Lung (tissue), 12 donors: ENCODE results near the gene REC8. TPM values are rescaled to one million over a fixed set of nuclear protein-coding genes. Genes with fewer than 3 reads are reported as not detected.

Experiments
- ATAC-seq: fragments of 200-7000 bp; cut with Tn5 transposase; one replicate; pipeline ENCODE4 v1.9.1; 2020; ENCODE audit warnings: moderate number of reproducible peaks; ENCODE audit not compliant: insufficient read depth, low FRiP score
- DNase-seq, 3 donors: peaks; one replicate each; pipeline ENCODE4 v3.0.0-alpha.2; 2013 to 2017
- H3K27ac ChIP-seq, 2 donors: one replicate each; pipeline ENCODE4 v1.5.1; 2013; ENCODE audit warnings: mild to moderate bottlenecking in 2 of 2, moderate library complexity in 2 of 2, control low read depth in 1 of 2, inconsistent platforms in 1 of 2, low read depth in 1 of 2, low read length in 1 of 2
- H3K27me3 ChIP-seq, 3 donors: one replicate each; pipeline ENCODE4 v1.5.1; 2013; ENCODE audit warnings: low read length in 2 of 3; ENCODE audit not compliant: control insufficient read depth in 3 of 3, insufficient read depth in 3 of 3
- H3K36me3 ChIP-seq, 4 donors: one replicate each; pipeline ENCODE4 v1.5.1; 2013; ENCODE audit warnings: low read length in 4 of 4, mild to moderate bottlenecking in 1 of 4, moderate library complexity in 1 of 4; ENCODE audit not compliant: control insufficient read depth in 4 of 4, insufficient read depth in 4 of 4
- H3K4me1 ChIP-seq, 5 donors: one replicate each; pipeline ENCODE4 v1.5.1; 2013; ENCODE audit warnings: low read length in 5 of 5, mild to moderate bottlenecking in 2 of 5, moderate library complexity in 1 of 5; ENCODE audit not compliant: control insufficient read depth in 5 of 5, insufficient read depth in 5 of 5
- H3K4me3 ChIP-seq: one replicate; pipeline ENCODE4 v1.5.1; 2013; ENCODE audit warnings: mild to moderate bottlenecking, control low read depth, moderate library complexity
- H3K9ac ChIP-seq, 2 donors: one replicate each; pipeline ENCODE4 v1.5.1; 2013; ENCODE audit warnings: low read length in 2 of 2, control low read depth in 1 of 2; ENCODE audit not compliant: insufficient read depth in 1 of 2
- H3K9me3 ChIP-seq, 4 donors: one replicate each; pipeline ENCODE4 v1.5.1; 2013; ENCODE audit warnings: low read length in 3 of 4, mild to moderate bottlenecking in 1 of 4, moderate library complexity in 1 of 4; ENCODE audit not compliant: control insufficient read depth in 4 of 4, insufficient read depth in 3 of 4
- CTCF ChIP-seq: IDR thresholded peaks from 2 replicates; pipeline ENCODE4 v1.5.1; 2012; ENCODE audit warnings: mild to moderate bottlenecking; ENCODE audit errors: control extremely low read depth, extremely low read depth
- WGBS, 2 donors: extraction: QIAGEN DNeasy Blood & Tissue Kit; methylation state at CpG; one replicate each; pipeline ENCODE4 v1.1.7; 2013; 5-methylcytosine and 5-hydroxymethylcytosine counted together
- polyA plus RNA-seq, 2 donors: library from polyadenylated mRNA; stranded (reverse); fragments of 200-250 nt; gene quantifications; one replicate each; pipeline ENCODE4 v1.2.1, GENCODE V29; 2013
- total RNA-seq, 2 donors: library from RNA; depleted of rRNA in 1 of 2; stranded (reverse); fragments of >200 nt in 1 of 2; gene quantifications; one replicate each; pipeline ENCODE4 v1.2.1, GENCODE V29; 2014 to 2021
- donor health status: control.
- donor health status: control.
- donor health status: Bipolar disorder and iron deficiency.
- donor health status: healthy.
- donor health status: DM: yes; HTN: yes; CAD: no.

Gene REC8
- total and polyA plus RNA-seq, 4 donors, result 13.3 to 48.1 (median 29.5) TPM

GRCh38 chr14:24144451-24144850, 27.4 kb upstream of the REC8 start:
- Histone ChIP-seq H3K27me3 (no peaks in the 10 kb centered on the region), H3K36me3 (peaks cover 3 to 21% (median 11%) of the 10 kb centered on the region in 4 donors), H3K9ac (no peak overlapping the region), H3K27ac (no peak overlapping the region), H3K9me3 (no peaks in the 10 kb centered on the region), H3K4me1 (peaks cover 8 to 34% (median 10%) of the 10 kb centered on the region in 5 donors), H3K4me3 (no peak overlapping the region)
- DNase-seq (no peak), ATAC-seq (no peak)
- TF ChIP-seq CTCF, result no peak
- 96 to 98% methylated on average over 1 of the region's 1 CpG for WGBS, 2 donors

GRCh38 chr14:24145219-24145618, 26.7 kb upstream of the REC8 start:
- H3K27me3 ChIP-seq, result no peaks in the 10 kb centered on the region
- no peaks in the 10 kb centered on the region for H3K9me3 ChIP-seq
- peaks cover 8 to 30% (median 11%) of the 10 kb centered on the region in 5 donors for H3K4me1 ChIP-seq
- no peak overlapping the region for H3K4me3 ChIP-seq
- no peak for TF ChIP-seq CTCF
- 91 to 100% methylated on average over 2 of the region's 2 CpGs for WGBS, 2 donors
- H3K27ac ChIP-seq, result no peak overlapping the region
- no peak for ATAC-seq
- no peak for DNase-seq
- H3K9ac ChIP-seq, result no peak overlapping the region
- H3K36me3 ChIP-seq, result peaks cover 3 to 28% (median 17%) of the 10 kb centered on the region in 4 donors

- no peaks in the 10 kb centered on the region for H3K9me3 ChIP-seq
- H3K9ac ChIP-seq, result peak overlapping the region in 1 of 2 donors; percentile 85
- ATAC-seq (no peak), DNase-seq (no peak)
- peak overlapping the region; percentile 79 to 91 for H3K27ac ChIP-seq
- WGBS, 2 donors, result 8 to 20% methylated on average over 9 of the region's 9 CpGs
- TF ChIP-seq CTCF, result no peak
- peaks cover 8 to 26% (median 12%) of the 10 kb centered on the region in 5 donors for H3K4me1 ChIP-seq
- no peaks in the 10 kb centered on the region for H3K27me3 ChIP-seq
- H3K4me3 ChIP-seq, result peak overlapping the region; percentile 71
- H3K36me3 ChIP-seq, result peaks cover 5 to 34% (median 23%) of the 10 kb centered on the region in 4 donors
Observed at GRCh38 chr14:24145690-24146452, 26.0 kb upstream of the REC8 start.
